K562 (cell line): ENCODE results near the gene NHSL2. TPM values are rescaled to one million over a fixed set of nuclear protein-coding genes. Genes with fewer than 3 reads are reported as not detected.

ENCODE experiments used
- ATAC-seq: fragments of 200-7000 bp; cut with Tn5 transposase; 3 replicates; pipeline ENCODE4 v1.9.1; 2020; ENCODE audit warnings: moderate library complexity
- BruUV-seq: library from RNA; stranded (reverse); fragments of 400-500 nt; replicated peaks from 2 replicates; lab custom pipeline; 2021; lab: Mats Ljungman, UMichigan
- CTCF ChIA-PET: fragments of 300-600 bp; formaldehyde crosslinking; extraction: SDS; loops from one replicate; lab custom pipeline; 2021; ENCODE audit warnings: low intra/inter-chr PET ratio; lab: Yijun Ruan, JAX
- POLR2A ChIA-PET: fragments of 300-600, 350-650 bp; sonication (Branson Sonifier 250); formaldehyde crosslinking; extraction: SDS; loops from one replicate; lab custom pipeline; 2021; ENCODE audit warnings: antibody characterized with exemption, inconsistent platforms; lab: Yijun Ruan, JAX
- DNase-seq, 4 experiments: peaks; one replicate each; pipeline versions ENCODE4 v3.0.0 to v3.0.0-alpha.2; 2011 to 2018; ENCODE audit warnings: low spot score in 3 of 4, mixed read lengths in 3 of 4; ENCODE audit errors: extremely low read depth in 1 of 4
- FAIRE-seq: peaks from 2 replicates; lab custom pipeline; 2011; peaks lifted over from hg19 to GRCh38; lab: Jason Lieb, UNC
- H2AFZ ChIP-seq: 2 replicates; pipeline ENCODE4 v1.6.0; 2011; ENCODE audit warnings: low read depth, low read length, control low read depth, inconsistent platforms
- H3K27ac ChIP-seq: fragments of 200-600 bp; 3 replicates; pipeline ENCODE4 v1.8.0; 2011; ENCODE audit warnings: low read depth, mild to moderate bottlenecking, control low read depth, inconsistent platforms, low read length, moderate library complexity, mixed read lengths; ENCODE audit errors: extremely low read depth
- H3K27me3 ChIP-seq, 2 experiments: fragments of 300-600 bp in 1 of 2; 2 replicates in 1 of 2; 3 replicates in 1 of 2; pipeline versions ENCODE4 v1.6.0 to v1.8.0; 2011; ENCODE audit warnings: inconsistent platforms in 2 of 2, low read length in 2 of 2, mild to moderate bottlenecking in 1 of 2, mixed read lengths in 1 of 2, moderate library complexity in 1 of 2; ENCODE audit not compliant: control insufficient read depth in 2 of 2, insufficient read depth in 2 of 2
- H3K36me3 ChIP-seq: fragments of 300-600 bp; 3 replicates; pipeline ENCODE4 v1.8.0; 2011; ENCODE audit warnings: mild to moderate bottlenecking, low read length, inconsistent platforms; ENCODE audit not compliant: control insufficient read depth, insufficient read depth
- H3K4me1 ChIP-seq, 2 experiments: fragments of 200-600 bp in 1 of 2; replicated peaks in 1 of 2; 2 replicates in 1 of 2; 3 replicates in 1 of 2; pipeline versions ENCODE4 v1.5.1 to v1.8.0; 2011; ENCODE audit warnings: inconsistent platforms in 2 of 2, low read length in 2 of 2, mild to moderate bottlenecking in 1 of 2, mixed read lengths in 1 of 2, moderate library complexity in 1 of 2; ENCODE audit not compliant: control insufficient read depth in 2 of 2, insufficient read depth in 2 of 2
- H3K4me2 ChIP-seq: 2 replicates; pipeline ENCODE4 v1.6.1; 2011; ENCODE audit warnings: low read length, control low read depth, inconsistent platforms, mixed read lengths; ENCODE audit not compliant: insufficient read depth
- H3K4me3 ChIP-seq: fragments of 200-600 bp; sonication (generic), shearing (Covaris generic); 2 replicates; pipeline ENCODE4 v1.5.1; 2016; ENCODE audit warnings: control low read depth, inconsistent platforms
- H3K79me2 ChIP-seq: fragments of 200-600 bp; 3 replicates; pipeline ENCODE4 v1.8.0; 2011; ENCODE audit warnings: low read length, inconsistent platforms; ENCODE audit not compliant: control insufficient read depth, insufficient read depth
- H3K9ac ChIP-seq, 2 experiments: 2 replicates each; pipeline versions ENCODE4 v1.6.0 to v1.6.1; 2011; ENCODE audit warnings: low read depth in 2 of 2, low read length in 2 of 2, control low read depth in 1 of 2, inconsistent platforms in 1 of 2, mild to moderate bottlenecking in 1 of 2, mixed read lengths in 1 of 2; ENCODE audit not compliant: insufficient read depth in 1 of 2
- H3K9me1 ChIP-seq: one replicate; pipeline ENCODE4 v1.6.0; 2011; ENCODE audit warnings: inconsistent platforms, mild to moderate bottlenecking, low read length, moderate library complexity; ENCODE audit not compliant: control insufficient read depth, insufficient read depth
- H3K9me3 ChIP-seq: replicated peaks from 2 replicates; pipeline ENCODE4 v1.5.1; 2011; ENCODE audit warnings: low read depth, low read length, inconsistent platforms; ENCODE audit not compliant: control insufficient read depth, insufficient read depth
- H4K20me1 ChIP-seq: replicated peaks from 2 replicates; pipeline ENCODE4 v1.6.1; 2011; ENCODE audit warnings: low read length, inconsistent platforms, mixed read lengths; ENCODE audit not compliant: control insufficient read depth, insufficient read depth
- ARID3A ChIP-seq: IDR thresholded peaks from 2 replicates; pipeline ENCODE4 v1.6.1; 2012; ENCODE audit warnings: low read depth, low read length, improper control_type of control experiment, borderline replicate concordance
- IRF9 ChIP-seq: fragments of 450-650 bp; IDR thresholded peaks from 2 replicates; pipeline ENCODE4 v1.6.1; 2016; ENCODE audit warnings: missing biosample characterization, missing genetic modification characterization
- MEF2D ChIP-seq: conservative IDR thresholded peaks from 2 replicates; pipeline ENCODE4 v1.6.1; 2016; ENCODE audit warnings: low read depth, missing genetic modification characterization, missing compliant biosample characterization
- MTA2 ChIP-seq: fragments of 450-650 bp; IDR thresholded peaks from 2 replicates; pipeline ENCODE4 v1.6.1; 2016; ENCODE audit warnings: low read depth
- POLR2AphosphoS2 ChIP-seq: IDR thresholded peaks from 2 replicates; pipeline ENCODE4 v1.6.1; 2012; ENCODE audit warnings: low read length, improper control_type of control experiment
- RB1 ChIP-seq: fragments of 450-650 bp; IDR thresholded peaks from 2 replicates; pipeline ENCODE4 v1.6.1; 2017; ENCODE audit warnings: low read depth, mild to moderate bottlenecking
- RBM25 ChIP-seq: fragments of 200-400 bp; formaldehyde crosslinking; IDR thresholded peaks from 2 replicates; pipeline ENCODE4 v1.6.1; 2018; ENCODE audit warnings: low read length, low read depth, moderate library complexity; ENCODE audit not compliant: severe bottlenecking
- RFX7 ChIP-seq: fragments of 250-450 bp; sonication (Bioruptor Pico); IDR thresholded peaks from 2 replicates; pipeline ENCODE4 v1.5.1; 2021; ENCODE audit warnings: mild to moderate bottlenecking
- SIX5 ChIP-seq, 2 experiments: IDR thresholded peaks; 2 replicates each; pipeline ENCODE4 v1.6.1; 2011; ENCODE audit warnings: low read length in 2 of 2, borderline replicate concordance in 1 of 2, low read depth in 1 of 2, mild to moderate bottlenecking in 1 of 2, moderate library complexity in 1 of 2; ENCODE audit not compliant: insufficient read depth in 1 of 2
- SMARCA4 ChIP-seq: fragments of 450-650 bp; IDR thresholded peaks from 2 replicates; pipeline ENCODE4 v1.6.1; 2016
- ZBTB7A ChIP-seq: IDR thresholded peaks from 2 replicates; pipeline ENCODE4 v1.6.1; 2011; ENCODE audit warnings: low read depth, mild to moderate bottlenecking, low read length, moderate library complexity, borderline replicate concordance; ENCODE audit not compliant: control insufficient read depth
- ZC3H11A ChIP-seq: IDR thresholded peaks from 2 replicates; pipeline ENCODE4 v1.6.1; 2012; ENCODE audit warnings: low read depth, low read length, improper control_type of control experiment
- ZNF23 ChIP-seq: fragments of 250-450 bp; sonication (Bioruptor Pico); IDR thresholded peaks from 2 replicates; pipeline ENCODE4 v1.4.0; 2020; ENCODE audit warnings: mild to moderate bottlenecking
- ZNF444 ChIP-seq: fragments of 250-450 bp; sonication (Bioruptor Pico); IDR thresholded peaks from 2 replicates; pipeline ENCODE4 v1.4.0; 2020; ENCODE audit warnings: mild to moderate bottlenecking, moderate library complexity
- WGBS: fragments of 100-300 bp; shearing (Covaris generic); methylation state at CpG from one replicate; pipeline ENCODE4 v1.1.6; 2016; ENCODE audit warnings: low coverage, mixed read lengths; ENCODE audit not compliant: insufficient coverage; ENCODE audit errors: missing lambda C conversion rate; 5-methylcytosine and 5-hydroxymethylcytosine counted together
- in situ Hi-C: fragments of 300-500 bp; cut with MboI; formaldehyde crosslinking; loops from 4 replicates; pipeline ENCODE4 v1.15.0; 2018; ENCODE audit warnings: inconsistent platforms, mixed read lengths
- intact Hi-C: fragments of 100-400 bp; cut with micrococcal nuclease; formaldehyde crosslinking; loops from 2 replicates; pipeline ENCODE4 v1.14.2; 2022
- polyA plus RNA-seq, 8 experiments: library from polyadenylated mRNA; depleted of rRNA in 4 of 8; stranded (reverse) in 5 of 8; unstranded in 3 of 8; fragments of >200 nt; fragmentation: Nextera tagmentation in 2 of 8; fragmentation: Illumina TruSeq in 1 of 8; extraction: Ambion mirVana in 2 of 8; extraction: Trizol in 1 of 8; gene quantifications; 2 replicates each; pipeline versions ENCODE4 v1.2.1 to v1.2.3, GENCODE V29; 2011 to 2014; ENCODE audit warnings: inconsistent platforms in 1 of 8, missing spikeins in 1 of 8
- total RNA-seq, 7 experiments: library from RNA; depleted of rRNA in 6 of 7; stranded (reverse); fragments of >200 nt in 6 of 7; fragmentation: Illumina TruSeq in 2 of 7; extraction: Trizol in 2 of 7; gene quantifications; 2 replicates each; pipeline versions ENCODE4 v1.2.1 to v1.2.3, GENCODE V29; 2011 to 2021; ENCODE audit warnings: low replicate concordance in 1 of 7

NHSL2 gene
- total and polyA plus RNA-seq, 9 of the 15 experiments (the other 6 are each of a cell fraction or from before 2014, with no cell fraction given), result 0.02 TPM; not detected in 8

DNA sequence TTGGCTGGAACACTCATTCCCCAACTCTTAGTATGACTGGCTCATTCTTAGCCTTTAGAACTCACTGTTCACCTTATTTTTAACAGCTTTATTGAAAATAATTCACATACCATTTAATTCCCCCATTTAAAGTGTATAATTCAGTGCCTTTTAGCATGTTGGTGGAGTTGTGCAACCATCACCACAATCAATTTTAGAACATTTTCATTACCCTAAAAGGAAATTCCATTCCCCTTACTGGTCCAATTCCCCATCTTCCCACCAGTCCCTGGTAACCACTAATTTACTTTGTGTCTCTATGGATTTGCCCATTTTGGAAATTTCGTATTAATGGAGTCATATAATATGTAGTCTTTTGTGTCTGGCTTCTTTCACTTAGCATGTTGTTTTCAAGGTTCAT, 19.7 kb downstream of the NHSL2 start:
- POLR2A ChIA-PET, result no interaction called here
- intact Hi-C loops, result no loop called here

More for the DNA sequence above, 19.7 kb downstream of the NHSL2 start:
- in situ Hi-C loops, result no loop called here
- Histone ChIP-seq H3K79me2 (no peaks in the 10 kb centered on the region), H3K27me3 (peaks cover 0 to 10% of the 10 kb centered on the region in 2 experiments; a peak in 3 of 5 replicates), H2AFZ (no peak overlapping the region), H3K36me3 (no peaks in the 10 kb centered on the region), H3K27ac (no peak overlapping the region), H4K20me1 (no peaks in the 10 kb centered on the region), H3K9me3 (no peaks in the 10 kb centered on the region), H3K9me1 (no peaks in the 10 kb centered on the region), H3K4me3 (no peak overlapping the region), H3K9ac (no peak overlapping the region), H3K4me2 (no peak overlapping the region), H3K4me1 (no peaks in the 10 kb centered on the region)
- TF ChIP-seq RB1 (no peak), ZNF444 (CRISPR knock-in tag) (no peak), POLR2AphosphoS2 (no peak), RBM25 (no peak), SIX5 (IDR thresholded peaks at IDR 0.05; ENCODE audit: borderline replicate concordance in 1 of 2, insufficient read depth in 1 of 2, low read depth in 1 of 2, low read length in 2 of 2) (no peak), IRF9 (tag) (no peak), ZBTB7A (no peak), ZC3H11A (no peak), SMARCA4 (no peak), MEF2D (no peak), ZNF23 (CRISPR knock-in tag) (no peak), MTA2 (no peak), ARID3A (no peak), RFX7 (no peak)
- FAIRE-seq (no peak), ATAC-seq (no peak), DNase-seq (no peak)
- BruUV-seq, result no TSS peak
- WGBS, result 0% methylated on average over 1 of the region's 1 CpG
- CTCF ChIA-PET, result no interaction called here
